ENCODE data around the gene PDAP1.

GRCh38 chr7:99371376-99371920, 36.9 kb downstream of the PDAP1 start:
- TF ChIP-seq CTCF (IDR thresholded peaks at IDR 0.05; ENCODE audit: low read depth, low read length, missing input control) (no peak), TAF1 (conservative IDR thresholded peaks at IDR 0.05) (no peak)

All from liver (tissue), 3 donors.